Measurements from ENCODE around the gene FAM53C. TPM values are rescaled to one million over a fixed set of nuclear protein-coding genes. Genes with fewer than 3 reads are reported as not detected.
A peak's percentile ranks its signal among the peaks of the same experiment; 100 is the strongest.

Gene FAM53C
- total and polyA plus RNA-seq, 10 of the 15 experiments (the other 5 are each of a cell fraction or from before 2014, with no cell fraction given): 8.0 to 31.3 (median 24.0) TPM

DNA sequence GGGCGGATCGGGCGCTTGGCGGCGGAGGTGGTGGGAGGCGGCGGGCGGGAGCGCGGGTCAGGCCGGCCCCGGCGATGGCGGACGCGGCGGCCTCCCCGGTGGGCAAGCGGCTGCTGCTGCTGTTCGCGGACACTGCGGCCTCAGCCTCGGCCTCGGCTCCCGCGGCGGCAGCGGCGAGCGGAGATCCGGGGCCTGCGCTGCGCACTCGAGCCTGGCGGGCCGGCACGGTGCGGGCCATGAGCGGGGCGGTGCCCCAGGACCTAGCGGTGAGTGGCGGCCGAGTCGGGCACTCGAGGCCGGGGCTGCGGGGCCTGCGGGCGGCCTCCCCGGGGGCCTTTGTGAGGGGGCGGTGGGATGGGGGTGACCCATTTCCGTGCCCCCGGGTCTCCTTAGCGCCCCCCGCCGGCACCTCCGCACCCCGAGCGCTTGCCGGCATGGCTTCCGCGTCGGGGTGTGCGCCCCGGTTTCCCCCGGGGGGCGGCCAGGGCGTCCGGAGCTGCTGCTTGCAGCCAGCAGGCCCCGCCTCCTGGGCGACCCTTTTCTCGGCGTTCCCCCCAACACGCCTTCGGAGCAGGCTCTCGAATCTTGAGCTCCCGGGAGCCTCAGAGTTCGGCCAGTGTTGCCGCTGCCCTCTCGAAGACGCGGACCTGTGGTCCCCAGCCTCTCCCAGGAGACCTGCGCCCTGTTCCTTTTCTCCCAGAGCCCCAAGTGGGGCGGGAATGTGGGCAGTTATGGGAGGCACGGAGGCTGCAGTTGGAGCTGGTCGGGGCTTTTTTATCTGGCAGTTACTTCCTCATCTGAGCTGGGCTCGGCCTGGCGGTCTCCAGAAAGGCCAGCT, 14.9 kb downstream of the FAM53C start (continued):
- TF ChIP-seq, protein P1, sequence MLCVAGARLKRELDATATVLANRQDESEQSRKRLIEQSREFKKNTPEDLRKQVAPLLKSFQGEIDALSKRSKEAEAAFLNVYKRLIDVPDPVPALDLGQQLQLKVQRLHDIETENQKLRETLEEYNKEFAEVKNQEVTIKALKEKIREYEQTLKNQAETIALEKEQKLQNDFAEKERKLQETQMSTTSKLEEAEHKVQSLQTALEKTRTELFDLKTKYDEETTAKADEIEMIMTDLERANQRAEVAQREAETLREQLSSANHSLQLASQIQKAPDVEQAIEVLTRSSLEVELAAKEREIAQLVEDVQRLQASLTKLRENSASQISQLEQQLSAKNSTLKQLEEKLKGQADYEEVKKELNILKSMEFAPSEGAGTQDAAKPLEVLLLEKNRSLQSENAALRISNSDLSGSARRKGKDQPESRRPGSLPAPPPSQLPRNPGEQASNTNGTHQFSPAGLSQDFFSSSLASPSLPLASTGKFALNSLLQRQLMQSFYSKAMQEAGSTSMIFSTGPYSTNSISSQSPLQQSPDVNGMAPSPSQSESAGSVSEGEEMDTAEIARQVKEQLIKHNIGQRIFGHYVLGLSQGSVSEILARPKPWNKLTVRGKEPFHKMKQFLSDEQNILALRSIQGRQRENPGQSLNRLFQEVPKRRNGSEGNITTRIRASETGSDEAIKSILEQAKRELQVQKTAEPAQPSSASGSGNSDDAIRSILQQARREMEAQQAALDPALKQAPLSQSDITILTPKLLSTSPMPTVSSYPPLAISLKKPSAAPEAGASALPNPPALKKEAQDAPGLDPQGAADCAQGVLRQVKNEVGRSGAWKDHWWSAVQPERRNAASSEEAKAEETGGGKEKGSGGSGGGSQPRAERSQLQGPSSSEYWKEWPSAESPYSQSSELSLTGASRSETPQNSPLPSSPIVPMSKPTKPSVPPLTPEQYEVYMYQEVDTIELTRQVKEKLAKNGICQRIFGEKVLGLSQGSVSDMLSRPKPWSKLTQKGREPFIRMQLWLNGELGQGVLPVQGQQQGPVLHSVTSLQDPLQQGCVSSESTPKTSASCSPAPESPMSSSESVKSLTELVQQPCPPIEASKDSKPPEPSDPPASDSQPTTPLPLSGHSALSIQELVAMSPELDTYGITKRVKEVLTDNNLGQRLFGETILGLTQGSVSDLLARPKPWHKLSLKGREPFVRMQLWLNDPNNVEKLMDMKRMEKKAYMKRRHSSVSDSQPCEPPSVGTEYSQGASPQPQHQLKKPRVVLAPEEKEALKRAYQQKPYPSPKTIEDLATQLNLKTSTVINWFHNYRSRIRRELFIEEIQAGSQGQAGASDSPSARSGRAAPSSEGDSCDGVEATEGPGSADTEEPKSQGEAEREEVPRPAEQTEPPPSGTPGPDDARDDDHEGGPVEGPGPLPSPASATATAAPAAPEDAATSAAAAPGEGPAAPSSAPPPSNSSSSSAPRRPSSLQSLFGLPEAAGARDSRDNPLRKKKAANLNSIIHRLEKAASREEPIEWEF (IDR thresholded peaks at IDR 0.05; ENCODE audit: insufficient replicate concordance, low read depth, low read length): no peak
- TF ChIP-seq RELA (IDR thresholded peaks at IDR 0.05; ENCODE audit: borderline replicate concordance, partially characterized antibody) (no peak), ZNF274 (IDR thresholded peaks at IDR 0.05; ENCODE audit: insufficient read depth, insufficient read length) (no peak), SMAD1 (IDR thresholded peaks at IDR 0.05; ENCODE audit: low read depth, partially characterized antibody) (no peak), EED (IDR thresholded peaks at IDR 0.05; ENCODE audit: low read depth) (peak; percentile 70), MTA2 (IDR thresholded peaks at IDR 0.05; ENCODE audit: low read depth) (no peak), ATF7 (IDR thresholded peaks at IDR 0.05; ENCODE audit: low read depth) (no peak), GATAD2B (conservative IDR thresholded peaks at IDR 0.05; ENCODE audit: low read depth) (peak; percentile 85), ZSCAN29 (IDR thresholded peaks at IDR 0.05) (0 out of 2 replicates have a peak, but pooled peaks have one; percentile 9), ZNF384 (IDR thresholded peaks at IDR 0.05; ENCODE audit: borderline replicate concordance, low read depth, low read length) (no peak), RFX5 (IDR thresholded peaks at IDR 0.05; ENCODE audit: low read depth, low read length) (no peak), CEBPB (IDR thresholded peaks at IDR 0.05; ENCODE audit: borderline replicate concordance in 1 of 2, low read depth in 2 of 2, low read length in 2 of 2) (no peak), SREBF1 (IDR thresholded peaks at IDR 0.05; ENCODE audit: low read length) (no peak), POLR2AphosphoS5 (IDR thresholded peaks at IDR 0.05; ENCODE audit: low read length) (peak; percentile 72), CREM (IDR thresholded peaks at IDR 0.05; ENCODE audit: low read depth) (no peak)
- TF ChIP-seq, protein P2, sequence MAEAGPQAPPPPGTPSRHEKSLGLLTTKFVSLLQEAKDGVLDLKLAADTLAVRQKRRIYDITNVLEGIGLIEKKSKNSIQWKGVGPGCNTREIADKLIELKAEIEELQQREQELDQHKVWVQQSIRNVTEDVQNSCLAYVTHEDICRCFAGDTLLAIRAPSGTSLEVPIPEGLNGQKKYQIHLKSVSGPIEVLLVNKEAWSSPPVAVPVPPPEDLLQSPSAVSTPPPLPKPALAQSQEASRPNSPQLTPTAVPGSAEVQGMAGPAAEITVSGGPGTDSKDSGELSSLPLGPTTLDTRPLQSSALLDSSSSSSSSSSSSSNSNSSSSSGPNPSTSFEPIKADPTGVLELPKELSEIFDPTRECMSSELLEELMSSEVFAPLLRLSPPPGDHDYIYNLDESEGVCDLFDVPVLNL (IDR thresholded peaks at IDR 0.05; ENCODE audit: low read depth, low read length): no peak
- TF ChIP-seq, protein P3, sequence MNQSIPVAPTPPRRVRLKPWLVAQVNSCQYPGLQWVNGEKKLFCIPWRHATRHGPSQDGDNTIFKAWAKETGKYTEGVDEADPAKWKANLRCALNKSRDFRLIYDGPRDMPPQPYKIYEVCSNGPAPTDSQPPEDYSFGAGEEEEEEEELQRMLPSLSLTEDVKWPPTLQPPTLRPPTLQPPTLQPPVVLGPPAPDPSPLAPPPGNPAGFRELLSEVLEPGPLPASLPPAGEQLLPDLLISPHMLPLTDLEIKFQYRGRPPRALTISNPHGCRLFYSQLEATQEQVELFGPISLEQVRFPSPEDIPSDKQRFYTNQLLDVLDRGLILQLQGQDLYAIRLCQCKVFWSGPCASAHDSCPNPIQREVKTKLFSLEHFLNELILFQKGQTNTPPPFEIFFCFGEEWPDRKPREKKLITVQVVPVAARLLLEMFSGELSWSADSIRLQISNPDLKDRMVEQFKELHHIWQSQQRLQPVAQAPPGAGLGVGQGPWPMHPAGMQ (IDR thresholded peaks at IDR 0.05; ENCODE audit: borderline replicate concordance): no peak
- TF ChIP-seq, protein P4, sequence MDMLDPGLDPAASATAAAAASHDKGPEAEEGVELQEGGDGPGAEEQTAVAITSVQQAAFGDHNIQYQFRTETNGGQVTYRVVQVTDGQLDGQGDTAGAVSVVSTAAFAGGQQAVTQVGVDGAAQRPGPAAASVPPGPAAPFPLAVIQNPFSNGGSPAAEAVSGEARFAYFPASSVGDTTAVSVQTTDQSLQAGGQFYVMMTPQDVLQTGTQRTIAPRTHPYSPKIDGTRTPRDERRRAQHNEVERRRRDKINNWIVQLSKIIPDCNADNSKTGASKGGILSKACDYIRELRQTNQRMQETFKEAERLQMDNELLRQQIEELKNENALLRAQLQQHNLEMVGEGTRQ (IDR thresholded peaks at IDR 0.05; ENCODE audit: borderline replicate concordance, low read depth, low read length): no peak

Data from GM12878 (cell line).